ENCODE data around the gene HLCS. TPM values are rescaled to one million over a fixed set of nuclear protein-coding genes. Genes with fewer than 3 reads are reported as not detected.

The HLCS gene
- total and polyA plus RNA-seq, 10 of the 15 experiments (the other 5 are each of a cell fraction or from before 2014, with no cell fraction given): 1.5 to 12.7 (median 9.6) TPM

GRCh38 chr21:37000381-37000780, 33.9 kb upstream of the HLCS start:
- ChIA-PET SMC1A (ENCODE audit: uncharacterized antibody, unreplicated experiment) (no interaction called here), POLR2A (interaction anchor here (0.7 kb wide), 1 partner anchor 86 kb away, joined by 3 read pairs; no protein-coding TSS in a partner anchor)

More at GRCh38 chr21:37000381-37000780, 33.9 kb upstream of the HLCS start:
- 20% methylated on average over 4 of the region's 4 CpGs for WGBS (ENCODE audit: insufficient coverage, insufficient replicate concordance, low lambda C conversion rate, missing lambda C conversion rate)
- no peaks in the 10 kb centered on the region for H3K36me3 ChIP-seq (ENCODE audit: control insufficient read depth in 2 of 2, insufficient read depth in 2 of 2, low read length in 1 of 2)
- no peaks in the 10 kb centered on the region for H3K79me2 ChIP-seq (ENCODE audit: control insufficient read depth, insufficient read depth, low read length)
- CTCF ChIA-PET: interaction anchor here (1.3 to 2.8 kb wide), 4 partner anchors 11 to 51 kb away, joined by 3 to 10 read pairs (median 7); no protein-coding TSS in a partner anchor
- no peaks in the 10 kb centered on the region for H3K27me3 ChIP-seq (replicated peaks in 1 of 2; ENCODE audit: control insufficient read depth in 2 of 2, insufficient read depth in 2 of 2, low read length in 1 of 2)
- ATAC-seq (no peak), DNase-seq (ENCODE audit: low read depth, low spot score) (no peak), FAIRE-seq (no peak)
- H2AFZ ChIP-seq (ENCODE audit: control insufficient read depth, low read depth, low read length): no peak overlapping the region
- H4K20me1 ChIP-seq (ENCODE audit: control insufficient read depth, insufficient read depth): no peaks in the 10 kb centered on the region
- no peak overlapping the region for H3K27ac ChIP-seq (ENCODE audit: control insufficient read depth, insufficient read depth)
- no peaks in the 10 kb centered on the region for H3K9me3 ChIP-seq (replicated peaks; ENCODE audit: control insufficient read depth, insufficient read depth, low read length)
- RAD21 ChIA-PET (ENCODE audit: unreplicated experiment): interaction anchor here (2.4 kb wide), 1 partner anchor 23 kb away, joined by 7 read pairs; no protein-coding TSS in a partner anchor
- no peak overlapping the region for H3K9ac ChIP-seq (ENCODE audit: control insufficient read depth, insufficient read depth, low read length)
- intact Hi-C loops (cut with micrococcal nuclease; ENCODE audit: unreplicated experiment): loop anchor here (5.0 kb wide), 1 partner anchor 77 kb away; no protein-coding TSS in a partner anchor
- BruUV-seq (replicated peaks): no TSS peak
- TF ChIP-seq CTCF (IDR thresholded peaks at IDR 0.05 in 2 of 3, conservative IDR thresholded peaks at IDR 0.05 in 1 of 3; ENCODE audit: control insufficient read depth in 2 of 3, extremely low read depth in 1 of 3, insufficient read depth in 1 of 3, low read depth in 3 of 3, low read length in 3 of 3) (0 out of 6 replicates have a peak, but pooled peaks of 1 of the 3 experiments have one; percentile 8), STAT1 (conservative IDR thresholded peaks at IDR 0.05) (no peak)
- no peaks in the 10 kb centered on the region for H3K4me1 ChIP-seq (ENCODE audit: control insufficient read depth, insufficient read depth, low read length)
- H3K4me2 ChIP-seq (ENCODE audit: control insufficient read depth, insufficient read depth): no peak overlapping the region
- no peak overlapping the region for H3K4me3 ChIP-seq
- in situ Hi-C loops (cut with MboI): no loop called here

Measured in GM12878 (cell line).